T-cell (primary cell): ENCODE measurements around the gene PTPRO. TPM values are rescaled to one million over a fixed set of nuclear protein-coding genes. Genes with fewer than 3 reads are reported as not detected.

Experiments
- ATAC-seq, 4 experiments: fragments of 200-7000 bp in 3 of 4; fragments of 150-1000 bp in 1 of 4; cut with Tn5 transposase; replicated peaks in 1 of 4; 1 replicate in 3 of 4; 2 replicates in 1 of 4; pipeline ENCODE4 v1.10.0; 2021; ENCODE audit warnings: moderate library complexity in 3 of 4, mild to moderate bottlenecking in 2 of 4, moderate number of reproducible peaks in 1 of 4
- CTCF ChIA-PET, 2 donors: fragments of 300-600 bp; sonication (Branson Sonifier 250); formaldehyde crosslinking; loops; one replicate each; lab custom pipeline; 2022; ENCODE audit warnings: antibody characterized with exemption in 2 of 2; lab: Charles Lee
- POLR2A ChIA-PET, 2 donors: fragments of 300-600 bp; sonication (Branson Sonifier 250); formaldehyde crosslinking; loops; one replicate each; lab custom pipeline; 2022; ENCODE audit warnings: antibody characterized with exemption in 2 of 2; lab: Charles Lee
- DNase-seq, 35 experiments: peaks; one replicate each; pipeline versions ENCODE4 v3.0.0 to v3.0.0-alpha.2; 2013 to 2023
- H3K27ac ChIP-seq: one replicate; pipeline ENCODE4 v1.5.1; 2013; ENCODE audit warnings: low read length
- H3K27me3 ChIP-seq, 2 experiments: replicated peaks in 1 of 2; 1 replicate in 1 of 2; 2 replicates in 1 of 2; pipeline versions ENCODE4 v1.6.1 to v1.7.0; 2013; ENCODE audit warnings: low read length in 1 of 2, mixed read lengths in 1 of 2; ENCODE audit not compliant: control insufficient read depth in 2 of 2, insufficient read depth in 2 of 2; ENCODE audit errors: extremely low read depth in 1 of 2
- H3K36me3 ChIP-seq, 2 donors: 1 replicate in 1 of 2; 2 replicates in 1 of 2; pipeline versions ENCODE4 v1.6.1 to v1.7.0; 2013; ENCODE audit warnings: low read length in 1 of 2; ENCODE audit not compliant: control insufficient read depth in 2 of 2, insufficient read depth in 1 of 2; ENCODE audit errors: extremely low read depth in 1 of 2
- H3K4me1 ChIP-seq, 2 experiments: 1 replicate in 1 of 2; 2 replicates in 1 of 2; pipeline versions ENCODE4 v1.6.1 to v1.7.0; 2013; ENCODE audit warnings: low read length in 2 of 2, mixed read lengths in 1 of 2; ENCODE audit not compliant: insufficient read depth in 2 of 2, control insufficient read depth in 1 of 2; ENCODE audit errors: extremely low read depth in 1 of 2
- H3K4me3 ChIP-seq, 2 donors: 1 replicate in 1 of 2; 2 replicates in 1 of 2; pipeline versions ENCODE4 v1.5.1 to v1.7.0; 2013; ENCODE audit warnings: mild to moderate bottlenecking in 2 of 2, low read length in 1 of 2, moderate library complexity in 1 of 2; ENCODE audit not compliant: control insufficient read depth in 1 of 2; ENCODE audit errors: extremely low read depth in 1 of 2
- H3K9me3 ChIP-seq: 2 replicates; pipeline ENCODE4 v1.7.0; 2013
- H3K27ac Mint-ChIP-seq, 2 donors: one replicate each; pipeline ENCODE4 v1.8.0; 2020 to 2021; ENCODE audit warnings: mild to moderate bottlenecking in 2 of 2, mixed read lengths in 2 of 2
- H3K27me3 Mint-ChIP-seq, 2 donors: one replicate each; pipeline ENCODE4 v1.8.0; 2021 to 2022; ENCODE audit warnings: mixed read lengths in 2 of 2
- H3K36me3 Mint-ChIP-seq: one replicate; pipeline ENCODE4 v1.8.0; 2021; ENCODE audit warnings: mixed read lengths
- H3K4me1 Mint-ChIP-seq, 3 donors: one replicate each; pipeline ENCODE4 v1.8.0; 2020 to 2022; ENCODE audit warnings: mixed read lengths in 3 of 3, mild to moderate bottlenecking in 1 of 3
- H3K4me3 Mint-ChIP-seq, 3 donors: one replicate each; pipeline ENCODE4 v1.8.0; 2020 to 2022; ENCODE audit warnings: mild to moderate bottlenecking in 3 of 3, mixed read lengths in 3 of 3, moderate library complexity in 3 of 3
- H3K9me3 Mint-ChIP-seq, 3 donors: one replicate each; pipeline ENCODE4 v1.8.0; 2020 to 2022; ENCODE audit warnings: mixed read lengths in 3 of 3
- WGBS: methylation state at CpG from one replicate; pipeline ENCODE4 v1.1.5; 2013; ENCODE audit warnings: missing lambda C conversion rate; ENCODE audit not compliant: insufficient coverage; 5-methylcytosine and 5-hydroxymethylcytosine counted together
- total RNA-seq, 35 experiments: library from RNA in 6 of 35; stranded (reverse) in 6 of 35; fragments of 120-200 nt in 1 of 35; gene quantifications; one replicate each; pipeline versions ENCODE4 v1.2.1 to v1.2.4 and lab custom pipeline; 2013 to 2026

Gene PTPRO
- total RNA-seq, 5 donors from 2014 or later (not counting 1 experiment from before 2014, with no cell fraction given), result 1.1 to 11.5 (median 6.3) TPM

GRCh38 chr12:15336768-15337553 is 14.7 kb downstream of the PTPRO start:
- DNase-seq, result no peak
- Mint-ChIP-seq H3K27ac (no peak overlapping the region), H3K4me3 (no peak overlapping the region), H3K9me3 (no peaks in the 10 kb centered on the region), H3K36me3 (no peaks in the 10 kb centered on the region), H3K4me1 (no peaks in the 10 kb centered on the region), H3K27me3 (peaks cover 16 to 30% of the 10 kb centered on the region in 2 donors)
- Histone ChIP-seq H3K36me3 (no peaks in the 10 kb centered on the region), H3K4me3 (no peak overlapping the region), H3K4me1 (no peaks in the 10 kb centered on the region), H3K27me3 (no peaks in the 10 kb centered on the region), H3K9me3 (no peaks in the 10 kb centered on the region), H3K27ac (no peak overlapping the region)
- ATAC-seq, result no peak
- POLR2A ChIA-PET, result no interaction called here
- WGBS, result 46% methylated on average over 3 of the region's 9 CpGs
- CTCF ChIA-PET, result no interaction called here

DNA sequence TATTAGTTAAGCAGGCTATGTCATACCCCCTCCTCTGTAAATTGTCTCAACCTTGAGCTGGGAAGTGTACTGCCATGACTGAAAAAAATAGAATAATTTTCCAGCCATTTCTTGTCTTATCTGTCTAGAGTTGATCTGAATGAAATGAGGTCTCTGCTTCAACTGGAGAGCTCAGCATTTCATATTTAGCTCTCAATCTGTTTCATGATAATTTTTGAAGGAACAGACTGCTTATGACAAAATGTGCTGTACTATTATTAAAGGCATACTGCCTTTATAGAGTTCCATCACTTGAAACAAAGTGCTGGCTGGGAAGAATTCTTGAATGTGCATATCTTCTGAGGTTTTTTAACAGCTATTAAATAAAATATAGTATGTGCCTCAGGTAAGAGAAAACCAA is 19.1 kb downstream of the PTPRO start:
- H3K9me3 Mint-ChIP-seq, result no peaks in the 10 kb centered on the region
- CTCF ChIA-PET, result interaction anchor here in 1 of 2 donors (1.1 kb wide), 1 partner anchor 9 kb away, joined by 3 read pairs; no protein-coding TSS in a partner anchor

GRCh38 chr12:15344561-15344960 is 22.3 kb downstream of the PTPRO start:
- ChIA-PET CTCF (no interaction called here), POLR2A (interaction anchor here in 1 of 2 donors (0.6 kb wide), 2 partner anchors 31 to 35 kb away, joined by 3 to 4 read pairs; no protein-coding TSS in a partner anchor)
- WGBS, result 100% methylated on average over 1 of the region's 4 CpGs
- DNase-seq (no peak), ATAC-seq (no peak)
- Mint-ChIP-seq H3K27me3 (peaks cover 7 to 26% of the 10 kb centered on the region in 2 donors), H3K9me3 (no peaks in the 10 kb centered on the region), H3K4me1 (no peaks in the 10 kb centered on the region), H3K4me3 (no peak overlapping the region), H3K36me3 (no peaks in the 10 kb centered on the region), H3K27ac (no peak overlapping the region)
- no peak overlapping the region for H3K4me3 ChIP-seq
- H3K36me3 ChIP-seq, result no peaks in the 10 kb centered on the region
- H3K27me3 ChIP-seq, result peaks cover 0 to 3% of the 10 kb centered on the region in 2 experiments
- H3K27ac ChIP-seq, result no peak overlapping the region
- H3K9me3 ChIP-seq, result no peaks in the 10 kb centered on the region
- H3K4me1 ChIP-seq, result no peaks in the 10 kb centered on the region

More for the DNA sequence above, 19.1 kb downstream of the PTPRO start:
- Histone ChIP-seq H3K36me3 (no peaks in the 10 kb centered on the region), H3K4me3 (no peak overlapping the region), H3K27me3 (peaks cover 0 to 3% of the 10 kb centered on the region in 2 experiments), H3K9me3 (no peaks in the 10 kb centered on the region), H3K4me1 (no peaks in the 10 kb centered on the region), H3K27ac (no peak overlapping the region)
- H3K27me3 Mint-ChIP-seq, result peaks cover 11 to 26% of the 10 kb centered on the region in 2 donors
- no peaks in the 10 kb centered on the region for H3K36me3 Mint-ChIP-seq
- POLR2A ChIA-PET, result no interaction called here
- H3K4me1 Mint-ChIP-seq, result no peaks in the 10 kb centered on the region
- no peak overlapping the region for H3K4me3 Mint-ChIP-seq
- H3K27ac Mint-ChIP-seq, result no peak overlapping the region
- ATAC-seq, result no peak
- DNase-seq, result no peak

DNA sequence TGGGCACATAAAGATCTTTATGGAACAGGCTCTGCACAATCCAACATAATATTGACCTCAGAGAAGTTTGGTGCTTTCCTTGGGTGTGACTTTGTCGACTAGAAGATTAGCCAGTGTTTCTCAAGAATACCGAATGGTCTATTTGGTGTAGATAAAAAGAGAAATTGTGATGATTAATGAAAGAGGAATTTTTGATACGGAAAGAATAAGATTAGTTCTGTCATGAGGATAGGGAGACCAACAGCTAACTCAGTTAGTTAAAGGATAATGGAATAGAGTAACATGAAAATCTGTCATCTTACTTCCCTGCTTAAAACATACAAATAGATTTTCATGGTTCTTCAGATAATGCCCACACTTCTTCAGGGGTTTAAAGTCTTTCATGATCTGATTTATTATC is 24.2 kb downstream of the PTPRO start:
- no peaks in the 10 kb centered on the region for H3K36me3 ChIP-seq
- H3K4me3 ChIP-seq, result no peak overlapping the region
- Mint-ChIP-seq H3K27me3 (peaks cover 7 to 19% of the 10 kb centered on the region in 2 donors), H3K27ac (no peak overlapping the region), H3K4me3 (no peak overlapping the region), H3K9me3 (no peaks in the 10 kb centered on the region), H3K36me3 (no peaks in the 10 kb centered on the region), H3K4me1 (no peaks in the 10 kb centered on the region)
- no peak for ATAC-seq
- H3K27ac ChIP-seq, result no peak overlapping the region
- DNase-seq, result no peak
- POLR2A ChIA-PET, result no interaction called here
- no peaks in the 10 kb centered on the region for H3K4me1 ChIP-seq
- H3K27me3 ChIP-seq, result peaks cover 0 to 3% of the 10 kb centered on the region in 2 experiments
- H3K9me3 ChIP-seq, result no peaks in the 10 kb centered on the region
- no CpG with 5 or more reads among the region's 3 CpGs for WGBS
- CTCF ChIA-PET, result no interaction called here

DNA sequence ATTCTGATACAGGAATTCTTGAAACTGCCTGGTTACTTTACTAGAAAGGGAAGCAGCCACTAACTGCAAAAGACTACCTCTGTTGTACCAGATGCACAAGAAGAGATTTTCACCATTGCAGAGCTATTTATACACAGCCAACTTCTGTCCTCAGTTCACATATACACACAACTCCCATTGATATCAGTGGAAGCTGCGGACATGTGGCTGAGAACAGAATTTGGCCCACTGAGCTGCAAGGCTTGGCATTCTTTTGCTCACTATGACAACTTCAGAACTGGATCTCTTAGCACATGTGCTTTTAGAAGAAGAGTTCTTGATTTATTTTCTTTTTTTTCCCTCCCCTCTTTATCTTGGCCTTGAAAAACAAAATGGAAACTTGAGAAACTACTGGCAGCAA is 28.3 kb downstream of the PTPRO start:
- Histone ChIP-seq H3K27me3 (no peaks in the 10 kb centered on the region), H3K9me3 (no peaks in the 10 kb centered on the region), H3K4me3 (no peak overlapping the region), H3K4me1 (no peaks in the 10 kb centered on the region), H3K27ac (no peak overlapping the region), H3K36me3 (no peaks in the 10 kb centered on the region)
- DNase-seq (no peak), ATAC-seq (no peak)
- Mint-ChIP-seq H3K27me3 (peaks cover 10 to 13% of the 10 kb centered on the region in 2 donors), H3K4me3 (no peak overlapping the region), H3K27ac (no peak overlapping the region), H3K36me3 (no peaks in the 10 kb centered on the region), H3K9me3 (no peaks in the 10 kb centered on the region), H3K4me1 (no peaks in the 10 kb centered on the region)
- ChIA-PET CTCF (interaction anchor here in 1 of 2 donors (1.3 kb wide), 1 partner anchor 9 kb away, joined by 3 read pairs; no protein-coding TSS in a partner anchor), POLR2A (no interaction called here)
- no CpG with 5 or more reads among the region's 1 CpG for WGBS

- H3K4me1 Mint-ChIP-seq, result no peaks in the 10 kb centered on the region
- H3K27ac Mint-ChIP-seq, result no peak overlapping the region
- H3K27ac ChIP-seq, result no peak overlapping the region
- H3K9me3 Mint-ChIP-seq, result no peaks in the 10 kb centered on the region
- ChIA-PET CTCF (no interaction called here), POLR2A (no interaction called here)
- no peak overlapping the region for H3K4me3 Mint-ChIP-seq
- no peaks in the 10 kb centered on the region for H3K9me3 ChIP-seq
- no peak for ATAC-seq
- no peaks in the 10 kb centered on the region for H3K4me1 ChIP-seq
- H3K36me3 Mint-ChIP-seq, result no peaks in the 10 kb centered on the region
- H3K27me3 Mint-ChIP-seq, result peaks cover 3 to 9% of the 10 kb centered on the region in 2 donors
- no CpG with 5 or more reads among the region's 2 CpGs for WGBS
- H3K36me3 ChIP-seq, result no peaks in the 10 kb centered on the region
- no peak overlapping the region for H3K4me3 ChIP-seq
- DNase-seq, result no peak
- H3K27me3 ChIP-seq, result no peaks in the 10 kb centered on the region
Observed at GRCh38 chr12:15355766-15356165, 33.5 kb downstream of the PTPRO start.
